Mucosa of descending colon (tissue), 3 donors: Measurements from ENCODE around the gene ERCC8. TPM values are rescaled to one million over a fixed set of nuclear protein-coding genes. Genes with fewer than 3 reads are reported as not detected.
A peak's percentile ranks its signal among the peaks of the same experiment; 100 is the strongest.

Experiments used
- ATAC-seq: fragments of 200-7000 bp; cut with Tn5 transposase; one replicate; pipeline ENCODE4 v1.9.1; 2020; ENCODE audit warnings: mild to moderate bottlenecking, moderate library complexity
- DNase-seq, 3 donors: peaks; one replicate each; pipeline ENCODE4 v3.0.0-alpha.2; 2020
- H3K36me3 ChIP-seq: fragments of 200-600 bp; one replicate; pipeline ENCODE4 v1.8.0; 2021; ENCODE audit warnings: low read depth, mild to moderate bottlenecking
- H3K4me1 ChIP-seq: fragments of 200-600 bp; one replicate; pipeline ENCODE4 v1.8.0; 2021; ENCODE audit warnings: low read depth, mild to moderate bottlenecking
- H3K4me3 ChIP-seq: fragments of 200-600 bp; one replicate; pipeline ENCODE4 v1.8.0; 2021; ENCODE audit warnings: mild to moderate bottlenecking
- H3K9me3 ChIP-seq: fragments of 200-600 bp; one replicate; pipeline ENCODE4 v1.8.0; 2021; ENCODE audit warnings: mild to moderate bottlenecking
- intact Hi-C, 2 donors: fragments of 100-400 bp; cut with DNase I in 1 of 2; cut with micrococcal nuclease in 1 of 2; formaldehyde crosslinking; loops; one replicate each; pipeline versions ENCODE4 v1.11.0 to v1.11.1; 2022; cut with DNase I, micrococcal nuclease
- total RNA-seq, 3 donors: library from RNA; stranded (reverse); fragmentation: NEBNext Ultra II Directional in 2 of 3; extraction: Animal tissue kit (Norgen Biotek cat#: 25700) in 2 of 3; gene quantifications; one replicate each; pipeline versions ENCODE4 v1.2.1 to v1.2.4, GENCODE V29; 2021 to 2023
- TF ChIP-seq, protein P1 (sequence below): fragments of 200-600 bp; IDR thresholded peaks from one replicate; pipeline ENCODE4 v1.8.0; 2022; ENCODE audit warnings: antibody characterized with exemption, mild to moderate bottlenecking
- donor health status: DM: no; HTN: no; CAD: no; lungs with moderate emphysema.
- donor health status: DM: no; HTN: no; CAD: no.
- donor health status: DM: no; HTN: yes; CAD: no.

Gene ERCC8
- total RNA-seq, 3 donors from 2014 or later, result 8.2 to 9.1 (median 8.8) TPM

DNA sequence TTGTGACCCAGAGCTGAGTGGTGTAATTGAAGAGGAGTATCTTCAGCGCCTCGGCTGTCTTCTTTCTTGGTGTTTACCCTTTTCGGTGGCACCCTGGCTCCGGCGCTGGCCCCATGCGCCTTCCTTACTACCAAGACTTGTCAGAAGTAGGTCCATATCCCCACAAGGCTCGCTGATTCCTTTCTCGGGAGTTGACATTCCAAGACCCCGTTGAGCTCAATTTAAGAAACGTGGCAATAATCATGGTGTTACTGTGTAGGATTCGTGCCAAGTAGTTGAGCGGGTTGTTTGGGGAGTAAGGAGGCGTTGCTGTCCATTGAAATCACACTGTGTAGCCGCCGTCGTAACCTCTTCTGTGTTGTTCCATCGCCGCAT lies 930 bp upstream of the ERCC8 start:
- ATAC-seq (peak; percentile 50), DNase-seq (peak in 2 of 3 donors; percentile 57 to 58)
- intact Hi-C loops, result no loop called here
- H3K36me3 ChIP-seq, result no peaks in the 10 kb centered on the region
- H3K4me3 ChIP-seq, result peak overlapping the region; percentile 48
- no peaks in the 10 kb centered on the region for H3K9me3 ChIP-seq
- TF ChIP-seq, protein P1, sequence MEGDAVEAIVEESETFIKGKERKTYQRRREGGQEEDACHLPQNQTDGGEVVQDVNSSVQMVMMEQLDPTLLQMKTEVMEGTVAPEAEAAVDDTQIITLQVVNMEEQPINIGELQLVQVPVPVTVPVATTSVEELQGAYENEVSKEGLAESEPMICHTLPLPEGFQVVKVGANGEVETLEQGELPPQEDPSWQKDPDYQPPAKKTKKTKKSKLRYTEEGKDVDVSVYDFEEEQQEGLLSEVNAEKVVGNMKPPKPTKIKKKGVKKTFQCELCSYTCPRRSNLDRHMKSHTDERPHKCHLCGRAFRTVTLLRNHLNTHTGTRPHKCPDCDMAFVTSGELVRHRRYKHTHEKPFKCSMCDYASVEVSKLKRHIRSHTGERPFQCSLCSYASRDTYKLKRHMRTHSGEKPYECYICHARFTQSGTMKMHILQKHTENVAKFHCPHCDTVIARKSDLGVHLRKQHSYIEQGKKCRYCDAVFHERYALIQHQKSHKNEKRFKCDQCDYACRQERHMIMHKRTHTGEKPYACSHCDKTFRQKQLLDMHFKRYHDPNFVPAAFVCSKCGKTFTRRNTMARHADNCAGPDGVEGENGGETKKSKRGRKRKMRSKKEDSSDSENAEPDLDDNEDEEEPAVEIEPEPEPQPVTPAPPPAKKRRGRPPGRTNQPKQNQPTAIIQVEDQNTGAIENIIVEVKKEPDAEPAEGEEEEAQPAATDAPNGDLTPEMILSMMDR, result no peak
- peaks cover 16% of the 10 kb centered on the region for H3K4me1 ChIP-seq

DNA sequence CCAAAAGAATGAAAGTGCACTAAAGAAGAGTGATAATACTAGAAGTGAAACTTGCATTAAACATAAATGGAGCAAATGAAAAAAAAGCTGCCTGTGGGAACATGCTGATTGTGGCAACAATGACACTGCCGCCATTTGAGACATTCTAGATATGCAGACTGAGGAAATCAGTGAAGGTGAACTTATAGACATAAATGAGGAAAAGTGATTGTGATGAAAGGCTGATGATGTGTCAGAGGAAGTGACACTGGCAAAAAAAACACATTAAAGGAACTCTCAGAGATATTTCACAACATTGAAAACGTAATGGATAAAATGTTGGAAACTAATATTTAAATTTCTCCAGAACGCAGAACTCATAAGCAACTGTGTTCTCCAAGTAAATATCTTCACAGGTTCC lies 1.2 kb downstream of the ERCC8 start:
- no peak overlapping the region for H3K4me3 ChIP-seq
- intact Hi-C loops, result no loop called here
- TF ChIP-seq, protein P1, result no peak

DNA sequence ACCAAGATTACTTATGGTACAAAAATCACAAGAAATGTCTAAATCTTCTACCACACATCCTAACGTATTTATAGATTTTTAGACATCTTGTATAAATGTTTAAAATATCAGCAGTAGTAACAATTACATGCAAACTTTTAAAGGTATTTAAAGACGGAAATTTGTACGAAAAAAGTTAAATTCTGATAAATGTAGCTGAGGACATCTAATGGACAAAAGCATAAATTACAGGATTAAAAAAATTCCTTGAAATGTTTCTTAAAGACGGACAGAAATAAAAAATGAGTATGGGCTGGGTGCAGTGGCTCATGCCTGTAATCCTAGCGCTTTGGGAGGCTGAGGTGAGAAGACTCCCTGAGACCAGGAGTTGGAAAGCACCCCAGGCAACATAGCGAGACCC lies 15.8 kb downstream of the ERCC8 start:
- Histone ChIP-seq H3K9me3 (no peaks in the 10 kb centered on the region), H3K4me3 (no peak overlapping the region), H3K36me3 (no peaks in the 10 kb centered on the region), H3K4me1 (no peaks in the 10 kb centered on the region)
- DNase-seq, result no peak
- ATAC-seq, result no peak
- TF ChIP-seq, protein P1, result no peak
- intact Hi-C loops, result no loop called here

More for the DNA sequence above, 1.2 kb downstream of the ERCC8 start:
- H3K36me3 ChIP-seq, result no peaks in the 10 kb centered on the region
- peaks cover 16% of the 10 kb centered on the region for H3K4me1 ChIP-seq
- no peaks in the 10 kb centered on the region for H3K9me3 ChIP-seq
- ATAC-seq (no peak), DNase-seq (no peak)

DNA sequence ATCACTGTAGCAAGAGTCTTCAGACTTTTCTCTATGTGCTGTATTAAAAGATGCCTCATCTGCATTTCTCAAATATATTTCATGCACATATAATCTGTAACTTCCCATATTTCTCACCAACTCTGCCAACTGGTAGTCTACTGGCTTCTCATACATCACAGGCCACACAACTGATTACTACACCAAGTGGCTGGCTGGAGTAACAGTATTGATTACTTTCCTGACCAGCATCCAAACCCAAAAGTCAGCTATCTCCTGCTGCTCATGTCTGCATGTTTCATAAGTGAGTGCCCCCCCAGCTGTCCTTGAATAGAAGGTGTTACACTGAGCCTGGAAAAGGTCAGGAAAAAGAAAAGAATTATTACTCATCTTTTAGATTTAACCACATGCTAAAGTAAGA lies 17.4 kb downstream of the ERCC8 start:
- ATAC-seq (no peak), DNase-seq (no peak)
- no peaks in the 10 kb centered on the region for H3K36me3 ChIP-seq
- TF ChIP-seq, protein P1, result no peak
- no peaks in the 10 kb centered on the region for H3K9me3 ChIP-seq
- no peaks in the 10 kb centered on the region for H3K4me1 ChIP-seq
- H3K4me3 ChIP-seq, result no peak overlapping the region
- intact Hi-C loops, result no loop called here

DNA sequence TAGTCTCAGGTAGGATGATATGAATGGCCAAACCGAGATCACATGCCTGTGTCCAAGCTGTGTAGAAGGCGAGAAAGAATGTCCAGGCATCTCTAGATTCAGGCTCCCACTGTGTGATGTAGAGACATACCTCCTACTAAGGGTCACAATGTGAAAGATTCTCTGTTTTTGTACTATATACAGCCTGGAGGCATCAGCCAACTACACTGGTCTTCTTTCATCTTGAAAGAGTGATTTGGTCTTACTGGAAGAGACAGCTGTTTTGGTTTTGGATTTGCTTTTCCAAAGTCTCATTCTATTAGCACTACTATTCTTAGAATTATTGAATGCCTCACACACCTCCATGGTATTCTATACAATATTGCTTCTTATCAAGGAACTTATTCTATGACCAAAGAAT lies 26.4 kb downstream of the ERCC8 start:
- ATAC-seq (no peak), DNase-seq (no peak)
- intact Hi-C loops, result no loop called here
- Histone ChIP-seq H3K4me1 (no peaks in the 10 kb centered on the region), H3K36me3 (no peaks in the 10 kb centered on the region), H3K4me3 (no peak overlapping the region), H3K9me3 (no peaks in the 10 kb centered on the region)
- TF ChIP-seq, protein P1, result no peak

DNA sequence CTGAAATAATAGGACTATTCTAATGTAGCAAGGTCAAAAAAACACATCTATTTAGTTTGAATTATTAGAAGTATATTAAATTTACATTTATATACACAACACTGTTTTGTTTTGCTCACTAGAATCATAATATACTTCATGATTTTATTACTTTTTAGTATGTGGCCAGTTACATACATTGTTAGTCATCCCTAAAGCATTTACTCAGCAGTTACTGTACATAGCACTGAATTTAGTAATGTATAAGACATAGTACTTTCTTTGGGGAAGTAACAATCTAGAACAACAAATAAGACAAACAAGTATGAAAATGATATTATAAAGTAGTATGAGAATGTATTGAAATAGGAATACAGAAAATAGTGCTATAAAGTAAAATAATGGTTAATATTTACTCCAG lies 28.2 kb downstream of the ERCC8 start:
- intact Hi-C loops, result no loop called here
- ATAC-seq, result no peak
- no peak overlapping the region for H3K4me3 ChIP-seq

More for the DNA sequence above, 28.2 kb downstream of the ERCC8 start:
- TF ChIP-seq, protein P1, result no peak
- no peak for DNase-seq
- H3K9me3 ChIP-seq, result no peaks in the 10 kb centered on the region
- no peaks in the 10 kb centered on the region for H3K36me3 ChIP-seq
- H3K4me1 ChIP-seq, result no peaks in the 10 kb centered on the region
